CD14-positive monocyte (primary cell): ENCODE data around the gene COQ3. TPM values are rescaled to one million over a fixed set of nuclear protein-coding genes. Genes with fewer than 3 reads are reported as not detected.

ENCODE experiments used
- DNase-seq, 3 donors: peaks; one replicate each; pipeline ENCODE4 v3.0.0-alpha.2; 2011 to 2022
- H2AFZ ChIP-seq: 2 replicates; pipeline ENCODE4 v1.6.0; 2012; ENCODE audit warnings: mild to moderate bottlenecking, low read depth, low read length, inconsistent platforms; ENCODE audit not compliant: insufficient read depth, poor library complexity, severe bottlenecking
- H3K27ac ChIP-seq, 2 donors: 1 replicate in 1 of 2; 2 replicates in 1 of 2; pipeline ENCODE4 v1.5.1; 2012 to 2013; ENCODE audit warnings: low read length in 2 of 2, control low read depth in 1 of 2, inconsistent platforms in 1 of 2, low read depth in 1 of 2, mild to moderate bottlenecking in 1 of 2
- H3K27me3 ChIP-seq, 2 donors: one replicate each; pipeline versions ENCODE4 v1.6.0 to v1.6.1; 2011 to 2013; ENCODE audit warnings: low read length in 2 of 2; ENCODE audit not compliant: control insufficient read depth in 2 of 2, insufficient read depth in 2 of 2
- H3K36me3 ChIP-seq, 2 donors: replicated peaks in 1 of 2; 1 replicate in 1 of 2; 2 replicates in 1 of 2; pipeline versions ENCODE4 v1.5.1 to v1.6.1; 2012 to 2013; ENCODE audit warnings: low read length in 2 of 2, control low read depth in 1 of 2, inconsistent platforms in 1 of 2, mild to moderate bottlenecking in 1 of 2; ENCODE audit not compliant: insufficient read depth in 2 of 2, control insufficient read depth in 1 of 2
- H3K4me1 ChIP-seq, 2 donors: 1 replicate in 1 of 2; 2 replicates in 1 of 2; pipeline versions ENCODE4 v1.5.1 to v1.6.1; 2012 to 2013; ENCODE audit warnings: low read length in 2 of 2, control low read depth in 1 of 2, inconsistent platforms in 1 of 2, mild to moderate bottlenecking in 1 of 2, moderate library complexity in 1 of 2; ENCODE audit not compliant: insufficient read depth in 2 of 2, control insufficient read depth in 1 of 2
- H3K4me2 ChIP-seq: replicated peaks from 2 replicates; pipeline ENCODE3; 2012; ENCODE audit warnings: low read length, moderate library complexity, mild to moderate bottlenecking; ENCODE audit not compliant: poor library complexity, severe bottlenecking; ENCODE audit errors: extremely low read depth
- H3K4me3 ChIP-seq, 3 experiments: fragments of 200-600 bp in 1 of 3; sonication (generic) in 1 of 3; replicated peaks in 1 of 3; 1 replicate in 2 of 3; 2 replicates in 1 of 3; pipeline ENCODE4 v1.5.1; 2011 to 2013; ENCODE audit warnings: low read length in 3 of 3, mild to moderate bottlenecking in 3 of 3, control low read depth in 2 of 3, low read depth in 2 of 3, inconsistent platforms in 1 of 3, moderate library complexity in 1 of 3
- H3K79me2 ChIP-seq: 2 replicates; pipeline ENCODE4 v1.6.0; 2012; ENCODE audit warnings: mild to moderate bottlenecking, control low read depth, inconsistent platforms, low read length, moderate library complexity; ENCODE audit not compliant: insufficient read depth
- H3K9ac ChIP-seq: 2 replicates; pipeline ENCODE4 v1.6.0; 2017; ENCODE audit warnings: low read length, mild to moderate bottlenecking; ENCODE audit not compliant: insufficient read depth, poor library complexity, severe bottlenecking
- H3K9me3 ChIP-seq, 2 donors: replicated peaks in 1 of 2; 1 replicate in 1 of 2; 2 replicates in 1 of 2; pipeline versions ENCODE4 v1.5.1 to v1.6.1; 2012 to 2013; ENCODE audit warnings: low read length in 2 of 2, control low read depth in 1 of 2; ENCODE audit not compliant: control insufficient read depth in 1 of 2, insufficient read depth in 1 of 2
- H4K20me1 ChIP-seq: 2 replicates; pipeline ENCODE4 v1.6.0; 2012; ENCODE audit warnings: mild to moderate bottlenecking, low read length, control low read depth, moderate library complexity; ENCODE audit not compliant: insufficient read depth
- H3K27ac Mint-ChIP-seq, 7 donors: one replicate each; pipeline ENCODE4 v1.8.0; 2020; ENCODE audit warnings: mild to moderate bottlenecking in 7 of 7, mixed read lengths in 7 of 7, moderate library complexity in 6 of 7, inconsistent platforms in 2 of 7
- H3K27me3 Mint-ChIP-seq, 3 donors: one replicate each; pipeline ENCODE4 v1.8.0; 2021 to 2022; ENCODE audit warnings: low read depth in 3 of 3, mild to moderate bottlenecking in 3 of 3, mixed read lengths in 3 of 3, moderate library complexity in 3 of 3, inconsistent platforms in 1 of 3
- H3K36me3 Mint-ChIP-seq, 2 donors: one replicate each; pipeline ENCODE4 v1.8.0; 2020; ENCODE audit warnings: mixed read lengths in 2 of 2, inconsistent platforms in 1 of 2, mild to moderate bottlenecking in 1 of 2
- H3K4me1 Mint-ChIP-seq: one replicate; pipeline ENCODE4 v1.8.0; 2020; ENCODE audit warnings: mild to moderate bottlenecking, mixed read lengths
- H3K4me3 Mint-ChIP-seq, 2 donors: one replicate each; pipeline ENCODE4 v1.8.0; 2020; ENCODE audit warnings: mild to moderate bottlenecking in 2 of 2, mixed read lengths in 2 of 2, moderate library complexity in 1 of 2
- H3K9me3 Mint-ChIP-seq, 7 donors: one replicate each; pipeline ENCODE4 v1.8.0; 2020 to 2022; ENCODE audit warnings: mixed read lengths in 7 of 7, mild to moderate bottlenecking in 6 of 7, moderate library complexity in 6 of 7, inconsistent platforms in 2 of 7
- CTCF ChIP-seq: fragments of 200-600 bp; IDR thresholded peaks from one replicate; pipeline ENCODE4 v1.8.0; 2022; ENCODE audit warnings: antibody characterized with exemption, mild to moderate bottlenecking
- WGBS: methylation state at CpG from one replicate; pipeline ENCODE4 v1.1.5; 2013; ENCODE audit warnings: missing lambda C conversion rate; ENCODE audit not compliant: insufficient coverage; 5-methylcytosine and 5-hydroxymethylcytosine counted together
- intact Hi-C, 2 donors: fragments of 100-400 bp; cut with micrococcal nuclease; formaldehyde crosslinking; loops; one replicate each; pipeline versions ENCODE4 v1.15.0 to v1.15.1; 2023
- polyA plus RNA-seq, 3 donors: library from polyadenylated mRNA; depleted of rRNA in 1 of 3; unstranded in 2 of 3; stranded (reverse) in 1 of 3; fragments of 300-500 nt in 2 of 3; fragments of >200 nt in 1 of 3; fragmentation: Illumina TruSeq in 2 of 3; gene quantifications; 1 replicate in 2 of 3; 2 replicates in 1 of 3; pipeline ENCODE4 v1.2.3, GENCODE V29; 2012 to 2021

The COQ3 gene
- polyA plus RNA-seq, 3 donors = 1.5 to 2.3 (median 1.6) TPM

- Histone ChIP-seq H3K4me1 (no peaks in the 10 kb centered on the region), H3K4me3 (no peak overlapping the region), H3K27me3 (no peaks in the 10 kb centered on the region), H3K79me2 (no peaks in the 10 kb centered on the region), H3K36me3 (no peaks in the 10 kb centered on the region), H3K9me3 (no peaks in the 10 kb centered on the region), H4K20me1 (no peaks in the 10 kb centered on the region), H3K4me2 (no peak overlapping the region), H3K27ac (no peak overlapping the region), H3K9ac (no peak overlapping the region), H2AFZ (no peak overlapping the region)
- TF ChIP-seq CTCF = no peak
- WGBS = 29% methylated on average over 1 of the region's 3 CpGs
- H3K27me3 Mint-ChIP-seq = peaks cover 0 to 4% (median 0%) of the 10 kb centered on the region in 3 donors
- H3K9me3 Mint-ChIP-seq = no peaks in the 10 kb centered on the region
- DNase-seq = no peak
- H3K4me1 Mint-ChIP-seq = peaks cover 4% of the 10 kb centered on the region
- intact Hi-C loops = no loop called here
- no peaks in the 10 kb centered on the region for H3K36me3 Mint-ChIP-seq
- no peak overlapping the region for H3K4me3 Mint-ChIP-seq
- H3K27ac Mint-ChIP-seq = peak overlapping the region in 1 of 7 donors; percentile 19
Measured at GRCh38 chr6:99331531-99331930, 62.5 kb downstream of the COQ3 start.

DNA sequence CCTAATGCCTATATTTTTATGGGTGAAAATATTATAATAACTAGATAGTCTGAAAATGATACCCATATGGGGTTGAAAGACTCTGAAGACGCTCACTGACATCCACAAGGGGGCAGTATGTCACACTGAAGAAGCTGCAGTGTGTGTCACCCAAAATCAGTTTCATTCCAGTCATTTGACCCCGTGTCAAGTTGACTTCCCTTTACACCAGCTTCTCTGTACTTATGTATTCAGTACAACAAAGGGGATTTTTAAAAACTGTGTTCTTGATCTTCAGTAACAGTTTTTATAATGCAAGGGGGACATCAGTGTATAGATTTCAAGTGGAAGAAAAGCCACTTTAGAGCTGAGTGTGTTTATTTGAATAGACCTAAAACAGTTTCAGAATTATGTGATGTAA, 63.8 kb downstream of the COQ3 start:
- intact Hi-C loops = no loop called here
- Histone ChIP-seq H3K79me2 (no peaks in the 10 kb centered on the region), H3K27me3 (no peaks in the 10 kb centered on the region), H3K27ac (no peak overlapping the region), H3K9me3 (no peaks in the 10 kb centered on the region), H3K4me3 (no peak overlapping the region), H3K9ac (no peak overlapping the region), H3K4me1 (no peaks in the 10 kb centered on the region), H3K36me3 (no peaks in the 10 kb centered on the region), H4K20me1 (no peaks in the 10 kb centered on the region), H3K4me2 (no peak overlapping the region), H2AFZ (no peak overlapping the region)
- no CpG with 5 or more reads among the region's 2 CpGs for WGBS
- peak; percentile 37 to 70 (median 40) for DNase-seq
- H3K4me3 Mint-ChIP-seq = no peak overlapping the region
- peak; percentile 82 for TF ChIP-seq CTCF
- H3K9me3 Mint-ChIP-seq = no peaks in the 10 kb centered on the region
- H3K27ac Mint-ChIP-seq = no peak overlapping the region
- H3K27me3 Mint-ChIP-seq = no peaks in the 10 kb centered on the region
- peaks cover 4% of the 10 kb centered on the region for H3K4me1 Mint-ChIP-seq
- H3K36me3 Mint-ChIP-seq = no peaks in the 10 kb centered on the region
